ENCODE results near the gene TMPRSS11B. TPM values are rescaled to one million over a fixed set of nuclear protein-coding genes. Genes with fewer than 3 reads are reported as not detected.
"Not testable (repeated sequence)": the region's sequence is repeated elsewhere in the genome, so short reads cannot be mapped to it uniquely, and the experiment has no call there.

TMPRSS11B gene
- total RNA-seq, 1 donor from 2014 or later: not detected

DNA sequence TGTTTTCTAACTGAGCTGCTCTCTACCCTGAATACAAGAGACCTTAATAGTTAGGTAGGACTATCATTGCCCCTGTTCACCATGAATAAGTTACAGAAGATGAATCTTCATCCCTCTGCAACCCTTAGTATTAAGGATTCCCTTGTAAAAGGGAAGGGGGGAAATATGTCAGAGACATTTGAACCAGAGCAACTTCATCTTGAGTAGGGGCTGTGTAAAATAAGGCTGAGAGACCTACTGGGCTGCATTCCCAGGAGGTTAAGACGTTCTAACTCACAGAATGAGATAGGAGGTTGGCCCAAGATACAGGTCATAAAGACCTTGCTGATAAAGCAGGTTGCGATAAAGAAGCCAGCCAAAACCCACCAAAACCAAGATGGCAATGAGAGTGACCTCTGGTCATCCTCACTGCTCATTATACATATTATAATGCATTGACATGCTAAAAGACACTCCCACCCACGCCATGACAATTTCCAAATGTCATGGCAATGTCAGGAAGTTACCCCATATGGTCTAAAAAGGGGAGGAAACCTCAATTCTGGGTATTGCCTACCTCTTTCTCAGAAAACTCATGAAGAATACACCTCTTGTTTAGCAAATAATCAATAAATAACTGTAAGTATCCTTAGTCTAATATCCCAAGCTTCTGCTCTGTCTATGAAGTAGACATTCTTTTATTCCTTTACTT is 19.5 kb upstream of the TMPRSS11B start:
- peaks cover 12% of the 10 kb centered on the region for H3K4me1 Mint-ChIP-seq
- no peak overlapping the region for H3K27ac Mint-ChIP-seq
- no peaks in the 10 kb centered on the region for H3K36me3 Mint-ChIP-seq (ENCODE audit: low read depth)
- H3K27me3 Mint-ChIP-seq: no peaks in the 10 kb centered on the region
- H3K4me3 Mint-ChIP-seq: no peak overlapping the region
- no peaks in the 10 kb centered on the region for H3K9me3 Mint-ChIP-seq
- intact Hi-C loops (cut with micrococcal nuclease): no loop called here
- no peak for DNase-seq

DNA sequence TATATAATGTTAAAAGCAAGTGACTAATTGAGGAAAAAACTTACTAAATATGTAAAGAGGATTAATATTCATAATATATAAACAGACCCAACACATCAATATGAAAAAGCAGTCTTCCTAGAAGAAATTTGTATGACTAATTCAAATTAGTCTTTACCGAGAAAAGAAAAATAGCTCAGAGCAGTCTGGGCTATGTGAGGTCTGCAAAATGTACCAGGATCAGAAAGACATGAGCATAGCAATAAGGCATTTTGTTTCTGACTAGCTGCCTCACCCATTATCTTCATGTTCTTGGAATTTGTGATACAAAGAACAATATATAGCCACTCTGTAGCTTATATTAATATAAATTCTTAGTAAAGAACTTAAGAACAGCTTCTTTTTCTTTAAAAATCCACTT is 13.7 kb upstream of the TMPRSS11B start:
- Mint-ChIP-seq H3K9me3 (peaks cover 4% of the 10 kb centered on the region), H3K4me1 (no peaks in the 10 kb centered on the region), H3K36me3 (ENCODE audit: low read depth) (no peaks in the 10 kb centered on the region), H3K27me3 (no peaks in the 10 kb centered on the region), H3K4me3 (no peak overlapping the region), H3K27ac (no peak overlapping the region)
- no peak for DNase-seq
- intact Hi-C loops (cut with micrococcal nuclease): no loop called here

- no peaks in the 10 kb centered on the region for H3K27me3 Mint-ChIP-seq
- no peak overlapping the region for H3K27ac Mint-ChIP-seq
- H3K4me3 Mint-ChIP-seq: no peak overlapping the region
- peaks cover 4% of the 10 kb centered on the region for H3K9me3 Mint-ChIP-seq
- intact Hi-C loops (cut with micrococcal nuclease): no loop called here
- no peaks in the 10 kb centered on the region for H3K36me3 Mint-ChIP-seq (ENCODE audit: low read depth)
- no peaks in the 10 kb centered on the region for H3K4me1 Mint-ChIP-seq
- DNase-seq: no peak
Observed at GRCh38 chr4:68257719-68258118, 12.2 kb upstream of the TMPRSS11B start.

DNA sequence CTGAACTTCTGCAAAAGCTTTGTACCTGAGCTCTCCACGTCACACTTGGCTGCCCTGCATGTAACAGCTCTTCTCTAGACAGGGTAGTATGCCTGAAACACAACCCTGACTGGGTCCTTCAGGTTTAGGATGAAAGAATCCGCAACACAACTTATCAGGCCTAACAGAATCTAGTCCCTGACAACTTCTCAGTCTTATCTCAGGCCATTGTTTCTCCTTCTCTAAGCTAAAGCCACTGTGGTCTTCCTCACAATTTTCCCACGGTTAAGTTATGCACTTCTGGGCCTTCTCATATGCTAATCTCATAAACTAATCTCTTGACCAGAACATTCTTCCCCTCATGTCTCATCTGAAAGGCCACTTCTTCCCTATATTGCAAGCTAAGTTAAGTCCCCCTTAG is 10.8 kb upstream of the TMPRSS11B start:
- intact Hi-C loops (cut with micrococcal nuclease): no loop called here
- Mint-ChIP-seq H3K4me1 (no peaks in the 10 kb centered on the region), H3K27me3 (no peaks in the 10 kb centered on the region), H3K27ac (no peak overlapping the region), H3K36me3 (ENCODE audit: low read depth) (no peaks in the 10 kb centered on the region), H3K9me3 (peaks cover 4% of the 10 kb centered on the region), H3K4me3 (no peak overlapping the region)
- DNase-seq: no peak

DNA sequence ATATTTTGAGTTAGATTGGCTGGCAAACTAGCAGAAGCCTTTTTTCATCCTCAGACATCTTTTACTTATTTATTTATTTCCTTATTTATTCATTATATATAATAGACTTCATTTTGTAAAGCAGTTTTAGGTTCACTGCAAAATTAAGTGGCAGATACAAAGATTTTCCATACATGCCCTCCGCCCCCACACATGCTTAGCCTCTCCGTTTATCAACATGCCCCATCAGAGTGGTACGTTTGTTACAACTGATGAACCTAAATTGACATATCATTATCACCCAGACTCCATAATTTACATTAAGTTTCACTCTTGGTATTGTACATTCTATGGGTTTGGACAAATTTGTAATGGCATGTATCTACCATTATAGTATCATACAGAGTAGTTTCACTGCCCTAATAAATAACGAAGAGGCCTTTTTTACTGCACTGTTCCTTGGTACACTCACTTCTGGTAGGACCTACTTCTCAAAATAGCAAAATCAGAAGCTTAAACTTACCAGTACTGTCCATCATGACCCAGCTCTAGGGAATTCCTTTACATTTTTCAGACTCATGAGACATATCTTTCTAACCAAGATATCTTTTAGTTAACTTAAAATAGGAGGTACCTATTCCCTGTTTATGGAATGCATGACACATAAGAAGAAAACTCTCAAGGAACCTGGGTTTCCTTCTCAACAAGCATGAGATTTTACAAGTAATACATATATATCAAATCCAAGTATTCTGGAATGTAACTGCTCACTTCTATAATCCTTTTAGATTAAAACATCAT is 4.8 kb upstream of the TMPRSS11B start:
- Mint-ChIP-seq H3K27me3 (no peaks in the 10 kb centered on the region), H3K36me3 (ENCODE audit: low read depth) (peaks cover 2% of the 10 kb centered on the region), H3K4me3 (no peak overlapping the region), H3K4me1 (peaks cover 10% of the 10 kb centered on the region), H3K9me3 (peaks cover 4% of the 10 kb centered on the region), H3K27ac (peak overlapping the region; percentile 14)
- intact Hi-C loops (cut with micrococcal nuclease): no loop called here
- no peak for DNase-seq

- peaks cover 10% of the 10 kb centered on the region for H3K4me1 Mint-ChIP-seq
- H3K9me3 Mint-ChIP-seq: peaks cover 4% of the 10 kb centered on the region
- H3K4me3 Mint-ChIP-seq: peak overlapping the region; percentile 64
- H3K27me3 Mint-ChIP-seq: no peaks in the 10 kb centered on the region
- DNase-seq: no peak
- peaks cover 2% of the 10 kb centered on the region for H3K36me3 Mint-ChIP-seq (ENCODE audit: low read depth)
- intact Hi-C loops (cut with micrococcal nuclease): loop anchor here (1.0 to 10.0 kb wide), 6 partner anchors 23 to 727 kb away; partner anchors contain the start of genes UBA6 and YTHDC1
- peak overlapping the region; percentile 93 for H3K27ac Mint-ChIP-seq
Observed at GRCh38 chr4:68249434-68249833, 3.9 kb upstream of the TMPRSS11B start.

GRCh38 chr4:68240620-68241019 is 4.9 kb downstream of the TMPRSS11B start:
- peaks cover 4% of the 10 kb centered on the region for H3K27me3 Mint-ChIP-seq
- peaks cover 3% of the 10 kb centered on the region for H3K9me3 Mint-ChIP-seq
- intact Hi-C loops (cut with micrococcal nuclease): loop anchor here (10.0 kb wide), 1 partner anchor 536 kb away; the partner anchor contains the start of gene UBA6
- H3K36me3 Mint-ChIP-seq (ENCODE audit: low read depth): no peaks in the 10 kb centered on the region
- no peak overlapping the region for H3K4me3 Mint-ChIP-seq
- no peak overlapping the region for H3K27ac Mint-ChIP-seq
- no peaks in the 10 kb centered on the region for H3K4me1 Mint-ChIP-seq
- DNase-seq: no peak

DNA sequence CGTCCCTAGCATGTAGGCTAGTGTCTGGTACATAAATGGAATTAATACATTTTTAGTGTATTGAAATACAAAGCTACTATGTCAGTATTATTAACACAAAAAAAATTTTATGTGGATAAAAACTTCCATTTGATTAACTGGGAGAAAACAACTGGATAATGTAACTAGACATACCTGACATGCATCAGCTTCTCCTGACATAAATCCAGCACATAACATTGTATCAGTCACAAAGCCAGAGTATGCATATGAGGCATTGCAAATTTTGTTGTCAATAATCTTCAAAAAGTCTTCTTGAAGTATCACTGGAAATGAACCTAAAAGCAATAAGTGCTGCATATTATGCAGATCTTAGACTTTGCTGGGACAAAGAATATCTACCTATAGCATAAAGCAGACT is 16.9 kb downstream of the TMPRSS11B start:
- H3K27me3 Mint-ChIP-seq: no peaks in the 10 kb centered on the region
- H3K4me1 Mint-ChIP-seq: no peaks in the 10 kb centered on the region
- intact Hi-C loops (cut with micrococcal nuclease): no loop called here
- no peak overlapping the region for H3K27ac Mint-ChIP-seq
- H3K9me3 Mint-ChIP-seq: no peaks in the 10 kb centered on the region
- DNase-seq: no peak
- H3K4me3 Mint-ChIP-seq: no peak overlapping the region
- H3K36me3 Mint-ChIP-seq (ENCODE audit: low read depth): no peaks in the 10 kb centered on the region

DNA sequence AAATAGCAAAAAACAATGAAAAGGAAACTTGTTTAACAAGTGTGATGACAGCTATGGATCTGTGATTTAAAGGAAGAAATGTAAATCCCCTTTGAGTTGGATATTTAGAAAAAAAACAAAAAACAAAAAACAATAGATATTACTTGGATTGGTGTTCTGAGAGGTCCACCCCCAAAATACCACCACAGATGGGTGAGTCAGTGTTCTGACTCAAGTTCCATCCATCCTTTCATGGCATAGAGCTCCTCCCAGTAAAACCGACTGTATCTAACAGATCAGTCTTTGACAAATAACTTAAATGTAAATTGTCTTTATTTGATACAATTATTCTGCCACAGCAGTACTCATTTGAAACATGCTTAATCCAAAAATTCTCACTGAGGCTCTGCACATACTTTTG is 27.4 kb downstream of the TMPRSS11B start:
- no peak for DNase-seq
- no peaks in the 10 kb centered on the region for H3K4me1 Mint-ChIP-seq
- intact Hi-C loops (cut with micrococcal nuclease): no loop called here
- H3K27ac Mint-ChIP-seq: no peak overlapping the region
- no peaks in the 10 kb centered on the region for H3K27me3 Mint-ChIP-seq
- H3K9me3 Mint-ChIP-seq: peaks cover 4% of the 10 kb centered on the region
- no peak overlapping the region for H3K4me3 Mint-ChIP-seq
- no peaks in the 10 kb centered on the region for H3K36me3 Mint-ChIP-seq (ENCODE audit: low read depth)

GRCh38 chr4:68216501-68216900 is 29.0 kb downstream of the TMPRSS11B start:
- no peaks in the 10 kb centered on the region for H3K4me1 Mint-ChIP-seq
- no peaks in the 10 kb centered on the region for H3K27me3 Mint-ChIP-seq
- intact Hi-C loops (cut with micrococcal nuclease): loop anchor here (1.0 kb wide), 1 partner anchor 33 kb away; no protein-coding TSS in a partner anchor
- H3K9me3 Mint-ChIP-seq: no peaks in the 10 kb centered on the region
- no peaks in the 10 kb centered on the region for H3K36me3 Mint-ChIP-seq (ENCODE audit: low read depth)
- DNase-seq: no peak
- no peak overlapping the region for H3K4me3 Mint-ChIP-seq
- H3K27ac Mint-ChIP-seq: no peak overlapping the region

GRCh38 chr4:68209003-68209402 is 36.5 kb downstream of the TMPRSS11B start:
- no peak for DNase-seq
- Mint-ChIP-seq H3K27ac (no peak overlapping the region), H3K4me1 (no peaks in the 10 kb centered on the region), H3K4me3 (no peak overlapping the region), H3K9me3 (peaks cover 13% of the 10 kb centered on the region), H3K27me3 (no peaks in the 10 kb centered on the region), H3K36me3 (ENCODE audit: low read depth) (no peaks in the 10 kb centered on the region)
- intact Hi-C loops (cut with micrococcal nuclease): no loop called here

DNA sequence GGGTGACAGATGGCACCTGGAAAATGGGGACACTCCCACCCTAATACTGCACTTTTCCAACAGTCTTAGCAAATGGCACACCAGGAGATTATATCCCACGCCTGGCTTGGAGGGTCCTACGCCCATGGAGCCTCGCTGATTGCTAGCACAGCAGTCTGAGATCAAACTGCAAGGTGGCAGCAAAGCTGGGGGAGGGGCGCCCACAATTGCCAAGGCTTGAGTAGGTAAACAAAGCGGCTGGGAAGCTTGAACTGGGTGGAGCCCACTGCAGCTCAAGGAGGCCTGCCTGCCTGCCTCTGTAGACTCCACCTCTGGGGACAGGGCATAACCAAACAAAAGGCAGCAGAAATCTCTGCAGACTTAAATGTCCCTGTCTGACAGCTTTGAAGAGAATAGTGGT is 51.2 kb downstream of the TMPRSS11B start:
- H3K4me3 Mint-ChIP-seq; H3K27me3 Mint-ChIP-seq; H3K36me3 Mint-ChIP-seq (ENCODE audit: low read depth); H3K4me1 Mint-ChIP-seq; H3K27ac Mint-ChIP-seq; intact Hi-C loops (cut with micrococcal nuclease); DNase-seq; H3K9me3 Mint-ChIP-seq: not testable (repeated sequence)

GRCh38 chr4:68193194-68193593 is 52.3 kb downstream of the TMPRSS11B start:
- Mint-ChIP-seq H3K9me3 (no peaks in the 10 kb centered on the region), H3K36me3 (ENCODE audit: low read depth) (no peaks in the 10 kb centered on the region), H3K27me3 (no peaks in the 10 kb centered on the region), H3K4me1 (no peaks in the 10 kb centered on the region), H3K4me3 (no peak overlapping the region), H3K27ac (no peak overlapping the region)
- no peak for DNase-seq
- intact Hi-C loops (cut with micrococcal nuclease): no loop called here

DNA sequence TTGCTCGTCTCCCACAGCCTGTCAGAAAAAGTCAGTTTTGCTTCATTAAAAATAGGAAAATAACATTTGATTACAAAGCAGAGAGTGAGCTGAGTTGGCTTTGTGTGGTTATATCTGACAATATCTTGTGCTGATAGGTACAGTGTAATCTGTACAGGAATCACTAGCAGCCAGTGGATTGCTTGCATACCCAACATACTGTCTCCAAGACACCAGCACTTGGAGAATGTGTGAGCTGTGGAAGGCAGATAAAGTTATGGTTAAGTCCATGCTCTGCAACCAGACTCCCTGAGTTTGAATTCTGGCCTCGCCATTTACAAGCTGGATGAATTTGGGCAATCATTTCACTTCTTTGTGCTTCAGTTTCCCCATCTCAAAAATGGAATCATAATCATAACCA is 58.3 kb downstream of the TMPRSS11B start:
- no peaks in the 10 kb centered on the region for H3K36me3 Mint-ChIP-seq (ENCODE audit: low read depth)
- peaks cover 2% of the 10 kb centered on the region for H3K27me3 Mint-ChIP-seq
- H3K27ac Mint-ChIP-seq: no peak overlapping the region
- no peak overlapping the region for H3K4me3 Mint-ChIP-seq
- no peaks in the 10 kb centered on the region for H3K4me1 Mint-ChIP-seq
- H3K9me3 Mint-ChIP-seq: no peaks in the 10 kb centered on the region
- DNase-seq: no peak
- intact Hi-C loops (cut with micrococcal nuclease): no loop called here
